Left ventricle myocardium inferior (tissue), 1 donor: ENCODE data around the gene CRKL. TPM values are rescaled to one million over a fixed set of nuclear protein-coding genes. Genes with fewer than 3 reads are reported as not detected.

Experiments
- DNase-seq: peaks from one replicate; pipeline ENCODE4 v3.0.0-alpha.2; 2020
- H3K27ac ChIP-seq: fragments of 200-600 bp; replicated peaks from 2 replicates; pipeline ENCODE4 v1.8.0; 2021
- H3K27me3 ChIP-seq: fragments of 200-600 bp; 2 replicates; pipeline ENCODE4 v1.8.0; 2021; ENCODE audit warnings: low read depth
- H3K36me3 ChIP-seq: fragments of 200-600 bp; 2 replicates; pipeline ENCODE4 v1.8.0; 2021
- H3K4me1 ChIP-seq: fragments of 200-600 bp; 2 replicates; pipeline ENCODE4 v1.8.0; 2021
- H3K4me3 ChIP-seq: fragments of 200-600 bp; 2 replicates; pipeline ENCODE4 v1.8.0; 2021; ENCODE audit warnings: mild to moderate bottlenecking, moderate library complexity
- H3K9me3 ChIP-seq: fragments of 200-600 bp; replicated peaks from 2 replicates; pipeline ENCODE4 v1.8.0; 2021
- CTCF ChIP-seq: fragments of 200-600 bp; IDR thresholded peaks from 2 replicates; pipeline ENCODE4 v1.8.0; 2021; ENCODE audit warnings: antibody characterized with exemption, mild to moderate bottlenecking, borderline replicate concordance
- intact Hi-C: fragments of 100-400 bp; cut with micrococcal nuclease; formaldehyde crosslinking; loops from one replicate; pipeline ENCODE4 v1.11.0; 2022
- total RNA-seq: library from RNA; stranded (reverse); fragmentation: NEBNext Ultra II Directional; extraction: Animal tissue kit (Norgen Biotek cat#: 25700); gene quantifications from one replicate; pipeline ENCODE4 v1.2.1, GENCODE V29; 2021
- donor health status: DM: no; HTN: yes; CAD: no; lungs with severe emphysema.

The CRKL gene
- total RNA-seq, 1 donor from 2014 or later, result 52.6 TPM

GRCh38 chr22:20980523-20980922, 63.3 kb downstream of the CRKL start:
- H3K36me3 ChIP-seq, result peaks cover 6% of the 10 kb centered on the region
- no peak overlapping the region for H3K27ac ChIP-seq
- H3K4me3 ChIP-seq, result no peak overlapping the region
- TF ChIP-seq CTCF, result no peak
- peaks cover 36% of the 10 kb centered on the region for H3K4me1 ChIP-seq
- H3K27me3 ChIP-seq, result peaks cover under 1% of the 10 kb centered on the region
- intact Hi-C loops, result no loop called here
- H3K9me3 ChIP-seq, result peaks cover 7% of the 10 kb centered on the region
- DNase-seq, result no peak

GRCh38 chr22:20980938-20981722, 63.9 kb downstream of the CRKL start:
- intact Hi-C loops, result no loop called here
- H3K4me1 ChIP-seq, result peaks cover 36% of the 10 kb centered on the region
- H3K27me3 ChIP-seq, result no peaks in the 10 kb centered on the region

GRCh38 chr22:20981787-20982562, 64.8 kb downstream of the CRKL start, which contains the start of gene LZTR1:
TSS of gene LZTR1 (plus strand) at chr22:20982297. CDS start at chr22:20982372, 75 bp downstream.
- Histone ChIP-seq H3K4me1 (peaks cover 36% of the 10 kb centered on the region), H3K27ac (peak within 1 kb of the TSS; percentile 95), H3K27me3 (no peaks in the 10 kb centered on the region), H3K4me3 (peak within 1 kb of the TSS; percentile 93), H3K36me3 (peaks cover 17% of the 10 kb centered on the region), H3K9me3 (peaks cover 7% of the 10 kb centered on the region)
- intact Hi-C loops, result no loop called here
- TF ChIP-seq CTCF, result peak; percentile 68
- DNase-seq, result peak; percentile 83

More at GRCh38 chr22:20980938-20981722, 63.9 kb downstream of the CRKL start:
- Histone ChIP-seq H3K27ac (peak overlapping the region; percentile 95), H3K36me3 (peaks cover 12% of the 10 kb centered on the region), H3K4me3 (peak overlapping the region; percentile 93), H3K9me3 (peaks cover 7% of the 10 kb centered on the region)
- no peak for DNase-seq
- TF ChIP-seq CTCF, result no peak

- Histone ChIP-seq H3K9me3 (peaks cover 7% of the 10 kb centered on the region), H3K4me3 (peak overlapping the region; percentile 93), H3K36me3 (peaks cover 22% of the 10 kb centered on the region), H3K27ac (peak overlapping the region; percentile 95), H3K4me1 (peaks cover 36% of the 10 kb centered on the region), H3K27me3 (no peaks in the 10 kb centered on the region)
- intact Hi-C loops, result no loop called here
- no peak for TF ChIP-seq CTCF
- DNase-seq, result no peak
Measured at GRCh38 chr22:20982563-20982882, 65.3 kb downstream of the CRKL start.

- no peak overlapping the region for H3K27ac ChIP-seq
- intact Hi-C loops, result no loop called here
- no peaks in the 10 kb centered on the region for H3K27me3 ChIP-seq
- H3K36me3 ChIP-seq, result peaks cover 28% of the 10 kb centered on the region
- H3K4me1 ChIP-seq, result peaks cover 36% of the 10 kb centered on the region
- no peak for TF ChIP-seq CTCF
- peaks cover 6% of the 10 kb centered on the region for H3K9me3 ChIP-seq
- H3K4me3 ChIP-seq, result peak overlapping the region; percentile 93
- no peak for DNase-seq
Measured at GRCh38 chr22:20983081-20983771, 66.0 kb downstream of the CRKL start.
